HUDEP-2 (cell line): ENCODE results near the gene IFT81.

Experiments
- DNase-seq, 76 experiments: peaks; one replicate each; lab custom pipeline; 2025; ENCODE audit not compliant: unreplicated experiment in 76 of 76; lab: John Stamatoyannopoulos, UW

The IFT81 gene

DNA sequence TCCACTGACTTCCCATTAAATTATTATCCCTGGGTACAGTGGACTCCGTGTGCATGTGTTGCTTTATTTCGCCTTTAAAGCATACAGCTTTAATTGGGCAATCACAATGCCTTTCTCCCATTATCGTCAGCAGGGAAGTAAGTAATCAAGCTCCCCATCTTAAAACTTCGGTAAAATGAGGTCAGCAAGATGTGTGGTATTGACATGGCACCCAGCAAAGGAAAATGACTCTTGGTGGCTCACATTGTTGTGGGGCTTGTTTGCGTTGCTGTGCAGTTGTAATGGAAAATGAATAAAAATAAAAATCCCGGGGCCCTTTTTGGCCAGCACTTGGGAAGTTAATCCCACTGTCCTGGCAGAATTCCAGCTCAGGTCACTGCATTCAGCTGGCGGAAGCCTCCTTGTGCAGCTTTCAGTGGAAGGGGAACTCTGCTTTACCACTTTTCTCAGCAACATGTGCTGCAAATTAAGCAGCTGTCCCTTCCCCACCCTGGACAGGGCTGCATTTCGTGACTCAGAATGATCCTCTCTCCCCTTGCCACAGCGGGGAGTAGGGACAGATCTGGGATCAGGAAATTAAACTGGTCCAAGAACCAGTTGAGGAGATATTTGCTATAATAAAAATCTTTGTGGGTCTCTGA, 142.9 kb downstream of the IFT81 start:
- no peak for DNase-seq
